ENCODE measurements around the gene PPDPF.
"Not testable (repeated sequence)": the region's sequence is repeated elsewhere in the genome, so short reads cannot be mapped to it uniquely, and the experiment has no call there.

Gene PPDPF

GRCh38 chr20:63520504-63520933 lies at the start of gene PPDPF:
Gene PPDPF (plus strand): TSS chr20:63520765. CDS start chr20:63521309, 544 bp downstream.
- peak; percentile 86 for DNase-seq (ENCODE audit: low spot score)

GRCh38 chr20:63471002-63471716 lies 49.4 kb upstream of the PPDPF start:
- DNase-seq (ENCODE audit: low spot score), result no peak

- DNase-seq (ENCODE audit: low spot score), result no peak
Observed at GRCh38 chr20:63471717-63471980, 48.9 kb upstream of the PPDPF start.

GRCh38 chr20:63471981-63472831 lies 48.4 kb upstream of the PPDPF start, which contains the start of gene KCNQ2:
Gene KCNQ2 (minus strand): TSS chr20:63472655. CDS start chr20:63472463, 192 bp downstream.
- no peak for DNase-seq (ENCODE audit: low spot score)

GRCh38 chr20:63472862-63473390 lies 47.6 kb upstream of the PPDPF start:
- DNase-seq (ENCODE audit: low spot score), result no peak

GRCh38 chr20:63473555-63474449 lies 46.8 kb upstream of the PPDPF start:
- no peak for DNase-seq (ENCODE audit: low spot score)

- DNase-seq (ENCODE audit: low spot score), result no peak
Observed at GRCh38 chr20:63475209-63475608, 45.4 kb upstream of the PPDPF start.

GRCh38 chr20:63477061-63477616 lies 43.4 kb upstream of the PPDPF start:
- no peak for DNase-seq (ENCODE audit: low spot score)

GRCh38 chr20:63477944-63478343 lies 42.6 kb upstream of the PPDPF start:
- no peak for DNase-seq (ENCODE audit: low spot score)

- no peak for DNase-seq (ENCODE audit: low spot score)
Observed at GRCh38 chr20:63478346-63479302, 41.9 kb upstream of the PPDPF start.

GRCh38 chr20:63479695-63480419 lies 40.7 kb upstream of the PPDPF start:
- not testable (repeated sequence) for DNase-seq (ENCODE audit: low spot score)

- no peak for DNase-seq (ENCODE audit: low spot score)
Observed at GRCh38 chr20:63481503-63481902, 39.1 kb upstream of the PPDPF start.

GRCh38 chr20:63482021-63482587 lies 38.5 kb upstream of the PPDPF start:
- no peak for DNase-seq (ENCODE audit: low spot score)

- DNase-seq (ENCODE audit: low spot score), result no peak
Observed at GRCh38 chr20:63483834-63484233, 36.7 kb upstream of the PPDPF start.

GRCh38 chr20:63484236-63484635 lies 36.3 kb upstream of the PPDPF start:
- DNase-seq (ENCODE audit: low spot score), result no peak

- DNase-seq (ENCODE audit: low spot score), result no peak
Observed at GRCh38 chr20:63484651-63485403, 35.7 kb upstream of the PPDPF start.

GRCh38 chr20:63486300-63486855 lies 34.2 kb upstream of the PPDPF start:
- no peak for DNase-seq (ENCODE audit: low spot score)

GRCh38 chr20:63487116-63487764 lies 33.3 kb upstream of the PPDPF start:
- no peak for DNase-seq (ENCODE audit: low spot score)
